WTC11 (cell line): ENCODE measurements around the gene ZDHHC11B. TPM values are rescaled to one million over a fixed set of nuclear protein-coding genes. Genes with fewer than 3 reads are reported as not detected.
"Not testable (repeated sequence)": the region's sequence is repeated elsewhere in the genome, so short reads cannot be mapped to it uniquely, and the experiment has no call there.

Experiments
- ATAC-seq: fragments of 200-7000 bp; cut with Tn5 transposase; 2 replicates; pipeline ENCODE4 v1.10.0; 2021; ENCODE audit warnings: mild to moderate bottlenecking, moderate library complexity
- CTCF ChIA-PET: fragments of 300-600 bp; sonication (Branson Sonifier 250); formaldehyde crosslinking; loops from one replicate; lab custom pipeline; 2021; ENCODE audit warnings: antibody characterized with exemption; lab: Charles Lee
- POLR2A ChIA-PET: fragments of 350-600 bp; sonication (Branson Sonifier 250); formaldehyde crosslinking; loops from one replicate; lab custom pipeline; 2021; ENCODE audit warnings: antibody characterized with exemption; lab: Charles Lee
- DNase-seq: peaks from one replicate; pipeline ENCODE4 v3.0.0; 2021; ENCODE audit warnings: low spot score
- H3K27ac Mint-ChIP-seq: 2 replicates; pipeline ENCODE4 v1.8.0; 2021; ENCODE audit warnings: mixed read lengths
- H3K27me3 Mint-ChIP-seq: 2 replicates; pipeline ENCODE4 v1.8.0; 2021; ENCODE audit warnings: low read depth, mild to moderate bottlenecking, moderate library complexity, mixed read lengths
- H3K36me3 Mint-ChIP-seq: 2 replicates; pipeline ENCODE4 v1.8.0; 2021; ENCODE audit warnings: mixed read lengths
- H3K4me1 Mint-ChIP-seq: 2 replicates; pipeline ENCODE4 v1.8.0; 2022; ENCODE audit warnings: mixed read lengths
- H3K4me3 Mint-ChIP-seq: 2 replicates; pipeline ENCODE4 v1.8.0; 2021; ENCODE audit warnings: mild to moderate bottlenecking, moderate library complexity, mixed read lengths
- H3K9me3 Mint-ChIP-seq: 2 replicates; pipeline ENCODE4 v1.8.0; 2021; ENCODE audit warnings: mixed read lengths
- EMX1 ChIP-seq: fragments of 250-450 bp; sonication (Bioruptor Pico); IDR thresholded peaks from 2 replicates; pipeline ENCODE4 v1.8.0; 2021; ENCODE audit warnings: mild to moderate bottlenecking
- HMGA2 ChIP-seq: fragments of 250-450 bp; sonication (Bioruptor Pico); IDR thresholded peaks from 2 replicates; pipeline ENCODE4 v1.4.0; 2021; ENCODE audit warnings: mild to moderate bottlenecking, moderate library complexity
- MYBL2 ChIP-seq: sonication (generic); formaldehyde crosslinking; IDR thresholded peaks from 2 replicates; pipeline ENCODE4 v1.8.1; 2023; ENCODE audit warnings: mild to moderate bottlenecking, moderate library complexity, missing genetic modification reagents
- NFYB ChIP-seq: sonication (generic); formaldehyde crosslinking; conservative IDR thresholded peaks from 2 replicates; pipeline ENCODE4 v1.8.0; 2022; ENCODE audit warnings: low read depth, missing genetic modification reagents
- NR3C1 ChIP-seq: sonication (generic); formaldehyde crosslinking; conservative IDR thresholded peaks from 2 replicates; pipeline ENCODE4 v1.8.1; 2023; ENCODE audit warnings: low read depth, mild to moderate bottlenecking, missing genetic modification reagents
- OVOL2 ChIP-seq: fragments of 250-450 bp; sonication (Bioruptor Pico); IDR thresholded peaks from 2 replicates; pipeline ENCODE4 v1.9.0; 2021; ENCODE audit warnings: mild to moderate bottlenecking, borderline replicate concordance
- ZBTB21 ChIP-seq: sonication (generic); formaldehyde crosslinking; IDR thresholded peaks from 2 replicates; pipeline ENCODE4 v1.8.1; 2023; ENCODE audit warnings: mild to moderate bottlenecking, missing genetic modification reagents, borderline replicate concordance
- total RNA-seq: library from RNA; stranded (reverse); gene quantifications from 3 replicates; pipeline ENCODE4 v1.2.3, GENCODE V29; 2021
- TF ChIP-seq, protein P1 (sequence below): fragments of 250-450 bp; sonication (Bioruptor Pico); IDR thresholded peaks from 2 replicates; pipeline ENCODE4 v1.9.0; 2021; ENCODE audit warnings: moderate library complexity, mild to moderate bottlenecking, inconsistent platforms, borderline replicate concordance
- TF ChIP-seq, protein P2 (sequence below): sonication (generic); formaldehyde crosslinking; IDR thresholded peaks from 2 replicates; pipeline ENCODE4 v1.8.1; 2022; ENCODE audit warnings: mild to moderate bottlenecking, missing genetic modification reagents, moderate library complexity, borderline replicate concordance
- TF ChIP-seq, protein P3 (sequence below): sonication (generic); formaldehyde crosslinking; IDR thresholded peaks from 2 replicates; pipeline ENCODE4 v1.8.1; 2023; ENCODE audit warnings: mild to moderate bottlenecking, moderate library complexity, missing genetic modification reagents
- TF ChIP-seq, protein P4 (sequence below): sonication (generic); formaldehyde crosslinking; IDR thresholded peaks from 2 replicates; pipeline ENCODE4 v1.8.1; 2023; ENCODE audit warnings: mild to moderate bottlenecking, missing genetic modification reagents, borderline replicate concordance
- TF ChIP-seq, protein P5 (sequence below): sonication (generic); formaldehyde crosslinking; IDR thresholded peaks from 2 replicates; pipeline ENCODE4 v1.8.0; 2022; ENCODE audit warnings: mild to moderate bottlenecking, missing genetic modification reagents
- TF ChIP-seq, protein P6 (sequence below): fragments of 250-450 bp; sonication (Bioruptor Pico); IDR thresholded peaks from 2 replicates; pipeline ENCODE4 v1.9.0; 2021; ENCODE audit warnings: mild to moderate bottlenecking

The ZDHHC11B gene
- total RNA-seq, 1 experiment from 2014 or later = 2.3 TPM

DNA sequence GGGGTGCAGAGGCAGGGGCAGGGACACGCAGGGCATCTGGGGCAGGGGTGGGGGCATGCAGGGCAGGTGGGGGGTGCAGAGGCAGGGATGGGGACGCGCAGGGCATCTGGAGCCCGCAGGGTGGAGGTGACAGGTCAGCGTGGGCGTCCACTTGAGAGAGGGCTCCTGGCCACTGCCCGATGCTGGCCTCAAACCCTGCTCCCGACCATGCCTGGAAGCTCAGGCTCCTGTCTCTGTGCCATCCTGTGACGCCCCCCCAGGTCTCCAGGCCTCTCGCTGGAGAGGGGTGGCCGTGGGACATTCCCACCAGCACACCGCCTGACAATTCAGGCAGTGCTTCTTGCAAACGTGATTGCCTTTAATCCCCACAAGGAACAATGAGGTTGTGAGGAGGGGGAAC lies 33.0 kb downstream of the ZDHHC11B start (continued):
- TF ChIP-seq, protein P1, sequence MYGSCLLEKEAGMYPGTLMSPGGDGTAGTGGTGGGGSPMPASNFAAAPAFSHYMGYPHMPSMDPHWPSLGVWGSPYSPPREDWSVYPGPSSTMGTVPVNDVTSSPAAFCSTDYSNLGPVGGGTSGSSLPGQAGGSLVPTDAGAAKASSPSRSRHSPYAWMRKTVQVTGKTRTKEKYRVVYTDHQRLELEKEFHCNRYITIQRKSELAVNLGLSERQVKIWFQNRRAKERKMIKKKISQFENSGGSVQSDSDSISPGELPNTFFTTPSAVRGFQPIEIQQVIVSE (CRISPR knock-in tag) = no peak
- TF ChIP-seq NR3C1 (CRISPR knock-in tag) (no peak), MYBL2 (CRISPR knock-in tag) (no peak), NFYB (CRISPR knock-in tag) (no peak), OVOL2 (CRISPR knock-in tag) (no peak), EMX1 (CRISPR knock-in tag) (no peak), HMGA2 (CRISPR knock-in tag) (no peak)
- TF ChIP-seq, protein P2, sequence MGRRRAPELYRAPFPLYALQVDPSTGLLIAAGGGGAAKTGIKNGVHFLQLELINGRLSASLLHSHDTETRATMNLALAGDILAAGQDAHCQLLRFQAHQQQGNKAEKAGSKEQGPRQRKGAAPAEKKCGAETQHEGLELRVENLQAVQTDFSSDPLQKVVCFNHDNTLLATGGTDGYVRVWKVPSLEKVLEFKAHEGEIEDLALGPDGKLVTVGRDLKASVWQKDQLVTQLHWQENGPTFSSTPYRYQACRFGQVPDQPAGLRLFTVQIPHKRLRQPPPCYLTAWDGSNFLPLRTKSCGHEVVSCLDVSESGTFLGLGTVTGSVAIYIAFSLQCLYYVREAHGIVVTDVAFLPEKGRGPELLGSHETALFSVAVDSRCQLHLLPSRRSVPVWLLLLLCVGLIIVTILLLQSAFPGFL (CRISPR knock-in tag) = no peak
- TF ChIP-seq, protein P3, sequence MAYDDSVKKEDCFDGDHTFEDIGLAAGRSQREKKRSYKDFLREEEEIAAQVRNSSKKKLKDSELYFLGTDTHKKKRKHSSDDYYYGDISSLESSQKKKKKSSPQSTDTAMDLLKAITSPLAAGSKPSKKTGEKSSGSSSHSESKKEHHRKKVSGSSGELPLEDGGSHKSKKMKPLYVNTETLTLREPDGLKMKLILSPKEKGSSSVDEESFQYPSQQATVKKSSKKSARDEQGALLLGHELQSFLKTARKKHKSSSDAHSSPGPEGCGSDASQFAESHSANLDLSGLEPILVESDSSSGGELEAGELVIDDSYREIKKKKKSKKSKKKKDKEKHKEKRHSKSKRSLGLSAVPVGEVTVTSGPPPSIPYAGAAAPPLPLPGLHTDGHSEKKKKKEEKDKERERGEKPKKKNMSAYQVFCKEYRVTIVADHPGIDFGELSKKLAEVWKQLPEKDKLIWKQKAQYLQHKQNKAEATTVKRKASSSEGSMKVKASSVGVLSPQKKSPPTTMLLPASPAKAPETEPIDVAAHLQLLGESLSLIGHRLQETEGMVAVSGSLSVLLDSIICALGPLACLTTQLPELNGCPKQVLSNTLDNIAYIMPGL (CRISPR knock-in tag) = no peak
- TF ChIP-seq, protein P4, sequence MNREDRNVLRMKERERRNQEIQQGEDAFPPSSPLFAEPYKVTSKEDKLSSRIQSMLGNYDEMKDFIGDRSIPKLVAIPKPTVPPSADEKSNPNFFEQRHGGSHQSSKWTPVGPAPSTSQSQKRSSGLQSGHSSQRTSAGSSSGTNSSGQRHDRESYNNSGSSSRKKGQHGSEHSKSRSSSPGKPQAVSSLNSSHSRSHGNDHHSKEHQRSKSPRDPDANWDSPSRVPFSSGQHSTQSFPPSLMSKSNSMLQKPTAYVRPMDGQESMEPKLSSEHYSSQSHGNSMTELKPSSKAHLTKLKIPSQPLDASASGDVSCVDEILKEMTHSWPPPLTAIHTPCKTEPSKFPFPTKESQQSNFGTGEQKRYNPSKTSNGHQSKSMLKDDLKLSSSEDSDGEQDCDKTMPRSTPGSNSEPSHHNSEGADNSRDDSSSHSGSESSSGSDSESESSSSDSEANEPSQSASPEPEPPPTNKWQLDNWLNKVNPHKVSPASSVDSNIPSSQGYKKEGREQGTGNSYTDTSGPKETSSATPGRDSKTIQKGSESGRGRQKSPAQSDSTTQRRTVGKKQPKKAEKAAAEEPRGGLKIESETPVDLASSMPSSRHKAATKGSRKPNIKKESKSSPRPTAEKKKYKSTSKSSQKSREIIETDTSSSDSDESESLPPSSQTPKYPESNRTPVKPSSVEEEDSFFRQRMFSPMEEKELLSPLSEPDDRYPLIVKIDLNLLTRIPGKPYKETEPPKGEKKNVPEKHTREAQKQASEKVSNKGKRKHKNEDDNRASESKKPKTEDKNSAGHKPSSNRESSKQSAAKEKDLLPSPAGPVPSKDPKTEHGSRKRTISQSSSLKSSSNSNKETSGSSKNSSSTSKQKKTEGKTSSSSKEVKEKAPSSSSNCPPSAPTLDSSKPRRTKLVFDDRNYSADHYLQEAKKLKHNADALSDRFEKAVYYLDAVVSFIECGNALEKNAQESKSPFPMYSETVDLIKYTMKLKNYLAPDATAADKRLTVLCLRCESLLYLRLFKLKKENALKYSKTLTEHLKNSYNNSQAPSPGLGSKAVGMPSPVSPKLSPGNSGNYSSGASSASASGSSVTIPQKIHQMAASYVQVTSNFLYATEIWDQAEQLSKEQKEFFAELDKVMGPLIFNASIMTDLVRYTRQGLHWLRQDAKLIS (CRISPR knock-in tag) = no peak
- TF ChIP-seq, protein P5, sequence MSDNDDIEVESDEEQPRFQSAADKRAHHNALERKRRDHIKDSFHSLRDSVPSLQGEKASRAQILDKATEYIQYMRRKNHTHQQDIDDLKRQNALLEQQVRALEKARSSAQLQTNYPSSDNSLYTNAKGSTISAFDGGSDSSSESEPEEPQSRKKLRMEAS (CRISPR knock-in tag) = no peak
- TF ChIP-seq, protein P6, sequence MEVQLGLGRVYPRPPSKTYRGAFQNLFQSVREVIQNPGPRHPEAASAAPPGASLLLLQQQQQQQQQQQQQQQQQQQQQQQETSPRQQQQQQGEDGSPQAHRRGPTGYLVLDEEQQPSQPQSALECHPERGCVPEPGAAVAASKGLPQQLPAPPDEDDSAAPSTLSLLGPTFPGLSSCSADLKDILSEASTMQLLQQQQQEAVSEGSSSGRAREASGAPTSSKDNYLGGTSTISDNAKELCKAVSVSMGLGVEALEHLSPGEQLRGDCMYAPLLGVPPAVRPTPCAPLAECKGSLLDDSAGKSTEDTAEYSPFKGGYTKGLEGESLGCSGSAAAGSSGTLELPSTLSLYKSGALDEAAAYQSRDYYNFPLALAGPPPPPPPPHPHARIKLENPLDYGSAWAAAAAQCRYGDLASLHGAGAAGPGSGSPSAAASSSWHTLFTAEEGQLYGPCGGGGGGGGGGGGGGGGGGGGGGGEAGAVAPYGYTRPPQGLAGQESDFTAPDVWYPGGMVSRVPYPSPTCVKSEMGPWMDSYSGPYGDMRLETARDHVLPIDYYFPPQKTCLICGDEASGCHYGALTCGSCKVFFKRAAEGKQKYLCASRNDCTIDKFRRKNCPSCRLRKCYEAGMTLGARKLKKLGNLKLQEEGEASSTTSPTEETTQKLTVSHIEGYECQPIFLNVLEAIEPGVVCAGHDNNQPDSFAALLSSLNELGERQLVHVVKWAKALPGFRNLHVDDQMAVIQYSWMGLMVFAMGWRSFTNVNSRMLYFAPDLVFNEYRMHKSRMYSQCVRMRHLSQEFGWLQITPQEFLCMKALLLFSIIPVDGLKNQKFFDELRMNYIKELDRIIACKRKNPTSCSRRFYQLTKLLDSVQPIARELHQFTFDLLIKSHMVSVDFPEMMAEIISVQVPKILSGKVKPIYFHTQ (CRISPR knock-in tag) = no peak

DNA sequence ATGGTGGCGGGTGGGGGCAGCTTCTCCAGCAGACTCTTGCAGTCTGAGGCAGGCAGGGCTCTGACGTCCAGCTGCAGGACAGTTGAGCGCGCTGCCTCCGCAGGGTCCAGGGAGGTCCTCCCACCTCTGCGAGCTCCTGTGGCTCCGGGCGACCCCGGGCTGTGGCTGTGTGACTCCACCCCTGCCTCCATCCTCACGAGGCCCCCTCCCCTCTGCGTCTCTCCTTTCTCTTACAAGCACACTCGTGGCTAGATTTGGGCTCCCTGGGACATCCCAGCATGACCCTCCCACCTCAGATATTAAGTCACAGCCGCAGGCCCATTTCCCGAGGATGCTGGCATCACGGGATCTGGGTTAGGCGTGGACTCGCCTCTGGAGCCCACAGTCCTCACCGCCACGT lies 34.3 kb downstream of the ZDHHC11B start:
- H3K27ac Mint-ChIP-seq, DNase-seq, H3K36me3 Mint-ChIP-seq, ATAC-seq, POLR2A ChIA-PET, H3K4me3 Mint-ChIP-seq, CTCF ChIA-PET, H3K27me3 Mint-ChIP-seq, H3K4me1 Mint-ChIP-seq, H3K9me3 Mint-ChIP-seq: not testable (repeated sequence)

DNA sequence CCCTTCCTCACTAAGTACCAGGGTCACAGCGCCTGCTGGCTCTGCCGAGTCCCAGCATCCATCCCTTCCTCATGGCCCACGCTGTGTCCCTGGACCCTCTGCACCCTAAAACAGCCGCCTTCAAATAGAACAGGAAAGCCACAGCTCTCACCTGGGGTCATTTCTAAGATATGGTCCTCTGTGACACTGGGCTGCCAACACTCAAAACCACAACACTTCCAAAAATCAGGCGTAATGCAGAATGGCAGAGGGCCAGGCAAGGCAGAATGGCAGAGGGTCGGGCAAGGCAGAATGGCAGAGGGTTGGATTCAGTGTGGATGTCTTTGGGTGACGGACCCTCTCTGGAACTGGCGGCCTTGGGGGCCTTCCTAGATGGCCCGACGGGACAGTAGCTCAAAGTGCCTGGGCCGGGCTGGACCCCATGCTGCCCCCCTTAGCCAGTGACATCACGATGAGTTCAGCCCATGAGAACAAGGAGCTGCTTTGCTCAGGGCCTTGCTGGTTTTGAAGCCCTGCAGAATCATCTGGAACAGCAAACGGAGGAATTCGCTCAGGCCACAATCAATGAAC lies 35.3 kb downstream of the ZDHHC11B start:
- H3K27ac Mint-ChIP-seq = no peak overlapping the region
- H3K4me1 Mint-ChIP-seq = no peaks in the 10 kb centered on the region
- DNase-seq (no peak), ATAC-seq (no peak)
- no peaks in the 10 kb centered on the region for H3K27me3 Mint-ChIP-seq
- no peak overlapping the region for H3K4me3 Mint-ChIP-seq
- CTCF ChIA-PET = no interaction called here
- no peaks in the 10 kb centered on the region for H3K9me3 Mint-ChIP-seq
- POLR2A ChIA-PET = no interaction called here
- no peaks in the 10 kb centered on the region for H3K36me3 Mint-ChIP-seq
- TF ChIP-seq ZBTB21 (CRISPR knock-in tag) = no peak
- TF ChIP-seq, protein P4 (CRISPR knock-in tag) = no peak
- no peak for TF ChIP-seq NFYB (CRISPR knock-in tag)
- TF ChIP-seq, protein P6 (CRISPR knock-in tag) = no peak
